ENCODE data around the gene MDP1. TPM values are rescaled to one million over a fixed set of nuclear protein-coding genes. Genes with fewer than 3 reads are reported as not detected.
"Not testable (repeated sequence)": the region's sequence is repeated elsewhere in the genome, so short reads cannot be mapped to it uniquely, and the experiment has no call there.

MDP1 gene
- total RNA-seq, 1 experiment from 2014 or later, result 12.6 TPM

DNA sequence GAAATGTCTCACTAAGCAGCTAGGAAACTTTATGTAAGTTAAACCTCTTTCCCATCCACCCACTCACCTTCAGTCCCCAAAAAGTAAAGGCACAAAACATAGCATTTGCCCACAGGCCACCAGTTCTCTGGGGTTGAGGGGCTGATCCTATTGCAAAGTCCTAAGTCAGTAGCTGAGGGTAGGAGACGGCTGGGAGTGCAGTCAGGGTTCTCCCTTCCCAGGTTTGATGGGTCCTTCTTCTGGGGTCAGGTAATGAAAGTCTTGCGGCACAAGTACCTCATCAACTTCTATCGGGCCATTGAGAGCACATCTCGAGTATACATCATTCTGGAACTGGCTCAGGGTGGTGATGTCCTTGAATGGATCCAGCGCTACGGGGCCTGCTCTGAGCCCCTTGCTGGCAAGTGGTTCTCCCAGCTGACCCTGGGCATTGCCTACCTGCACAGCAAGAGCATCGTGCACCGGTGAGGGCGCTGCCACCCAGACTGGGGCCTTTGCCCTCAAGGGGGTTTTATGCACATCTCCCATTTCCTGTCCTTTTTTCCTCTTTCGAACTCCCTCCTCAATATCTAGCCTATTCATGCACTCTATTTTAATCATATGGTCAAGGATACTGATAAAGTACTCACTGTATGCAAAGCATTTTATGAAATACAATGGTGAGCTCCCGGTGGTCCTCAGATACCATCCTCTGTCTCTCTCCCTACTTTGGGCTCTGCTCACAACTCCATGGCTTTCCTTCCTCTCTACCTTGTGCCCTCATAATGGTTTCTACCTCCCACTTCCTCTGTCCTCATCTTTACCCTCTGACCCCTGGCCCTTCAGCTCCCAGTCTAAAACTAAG is 9.4 kb downstream of the MDP1 start:
- Mint-ChIP-seq H3K27me3 (ENCODE audit: low read depth) (no peaks in the 10 kb centered on the region), H3K4me3 (no peak overlapping the region), H3K36me3 (peaks cover 84% of the 10 kb centered on the region), H3K4me1 (peaks cover 11% of the 10 kb centered on the region), H3K9me3 (peaks cover 17% of the 10 kb centered on the region), H3K27ac (no peak overlapping the region)
- ATAC-seq (no peak), DNase-seq (ENCODE audit: low spot score) (no peak)
- POLR2A ChIA-PET, result interaction anchor here (1.2 kb wide), 1 partner anchor 22 kb away, joined by 7 read pairs; no protein-coding TSS in a partner anchor
- CTCF ChIA-PET, result interaction anchor here (0.5 to 1.1 kb wide), 2 partner anchors 11 to 35 kb away, joined by 4 to 5 read pairs; partner anchors contain the start of gene TM9SF1
- TF ChIP-seq, protein P1, sequence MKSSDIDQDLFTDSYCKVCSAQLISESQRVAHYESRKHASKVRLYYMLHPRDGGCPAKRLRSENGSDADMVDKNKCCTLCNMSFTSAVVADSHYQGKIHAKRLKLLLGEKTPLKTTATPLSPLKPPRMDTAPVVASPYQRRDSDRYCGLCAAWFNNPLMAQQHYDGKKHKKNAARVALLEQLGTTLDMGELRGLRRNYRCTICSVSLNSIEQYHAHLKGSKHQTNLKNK (CRISPR knock-in tag; IDR thresholded peaks at IDR 0.05), result no peak
- TF ChIP-seq, protein P2, sequence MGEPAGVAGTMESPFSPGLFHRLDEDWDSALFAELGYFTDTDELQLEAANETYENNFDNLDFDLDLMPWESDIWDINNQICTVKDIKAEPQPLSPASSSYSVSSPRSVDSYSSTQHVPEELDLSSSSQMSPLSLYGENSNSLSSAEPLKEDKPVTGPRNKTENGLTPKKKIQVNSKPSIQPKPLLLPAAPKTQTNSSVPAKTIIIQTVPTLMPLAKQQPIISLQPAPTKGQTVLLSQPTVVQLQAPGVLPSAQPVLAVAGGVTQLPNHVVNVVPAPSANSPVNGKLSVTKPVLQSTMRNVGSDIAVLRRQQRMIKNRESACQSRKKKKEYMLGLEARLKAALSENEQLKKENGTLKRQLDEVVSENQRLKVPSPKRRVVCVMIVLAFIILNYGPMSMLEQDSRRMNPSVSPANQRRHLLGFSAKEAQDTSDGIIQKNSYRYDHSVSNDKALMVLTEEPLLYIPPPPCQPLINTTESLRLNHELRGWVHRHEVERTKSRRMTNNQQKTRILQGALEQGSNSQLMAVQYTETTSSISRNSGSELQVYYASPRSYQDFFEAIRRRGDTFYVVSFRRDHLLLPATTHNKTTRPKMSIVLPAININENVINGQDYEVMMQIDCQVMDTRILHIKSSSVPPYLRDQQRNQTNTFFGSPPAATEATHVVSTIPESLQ (CRISPR knock-in tag; IDR thresholded peaks at IDR 0.05), result no peak
- TF ChIP-seq, protein P3, sequence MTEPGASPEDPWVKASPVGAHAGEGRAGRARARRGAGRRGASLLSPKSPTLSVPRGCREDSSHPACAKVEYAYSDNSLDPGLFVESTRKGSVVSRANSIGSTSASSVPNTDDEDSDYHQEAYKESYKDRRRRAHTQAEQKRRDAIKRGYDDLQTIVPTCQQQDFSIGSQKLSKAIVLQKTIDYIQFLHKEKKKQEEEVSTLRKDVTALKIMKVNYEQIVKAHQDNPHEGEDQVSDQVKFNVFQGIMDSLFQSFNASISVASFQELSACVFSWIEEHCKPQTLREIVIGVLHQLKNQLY (CRISPR knock-in tag; IDR thresholded peaks at IDR 0.05), result no peak
- no peak for TF ChIP-seq GTF2I (CRISPR knock-in tag; conservative IDR thresholded peaks at IDR 0.05)

- H3K4me3 Mint-ChIP-seq, result no peak overlapping the region
- DNase-seq (ENCODE audit: low spot score), result no peak
- CTCF ChIA-PET, result interaction anchor here (1.9 kb wide), 1 partner anchor 104 kb away, joined by 7 read pairs; the partner anchor contains the start of gene CIDEB
- POLR2A ChIA-PET, result interaction anchor here (1.1 to 1.6 kb wide), 2 partner anchors 9 to 67 kb away, joined by 4 to 6 read pairs; partner anchors contain the start of genes CHMP4A and RABGGTA
- no peak for TF ChIP-seq ZNF671 (CRISPR knock-in tag; IDR thresholded peaks at IDR 0.05)
- no peak for TF ChIP-seq ELF4 (CRISPR knock-in tag; IDR thresholded peaks at IDR 0.05; ENCODE audit: low read depth)
- TF ChIP-seq, protein P4, sequence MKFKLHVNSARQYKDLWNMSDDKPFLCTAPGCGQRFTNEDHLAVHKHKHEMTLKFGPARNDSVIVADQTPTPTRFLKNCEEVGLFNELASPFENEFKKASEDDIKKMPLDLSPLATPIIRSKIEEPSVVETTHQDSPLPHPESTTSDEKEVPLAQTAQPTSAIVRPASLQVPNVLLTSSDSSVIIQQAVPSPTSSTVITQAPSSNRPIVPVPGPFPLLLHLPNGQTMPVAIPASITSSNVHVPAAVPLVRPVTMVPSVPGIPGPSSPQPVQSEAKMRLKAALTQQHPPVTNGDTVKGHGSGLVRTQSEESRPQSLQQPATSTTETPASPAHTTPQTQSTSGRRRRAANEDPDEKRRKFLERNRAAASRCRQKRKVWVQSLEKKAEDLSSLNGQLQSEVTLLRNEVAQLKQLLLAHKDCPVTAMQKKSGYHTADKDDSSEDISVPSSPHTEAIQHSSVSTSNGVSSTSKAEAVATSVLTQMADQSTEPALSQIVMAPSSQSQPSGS (CRISPR knock-in tag; IDR thresholded peaks at IDR 0.05; ENCODE audit: borderline replicate concordance, low read depth), result no peak
- TF ChIP-seq ZNF396 (CRISPR knock-in tag; IDR thresholded peaks at IDR 0.05; ENCODE audit: borderline replicate concordance), result no peak
- TF ChIP-seq, protein P5, sequence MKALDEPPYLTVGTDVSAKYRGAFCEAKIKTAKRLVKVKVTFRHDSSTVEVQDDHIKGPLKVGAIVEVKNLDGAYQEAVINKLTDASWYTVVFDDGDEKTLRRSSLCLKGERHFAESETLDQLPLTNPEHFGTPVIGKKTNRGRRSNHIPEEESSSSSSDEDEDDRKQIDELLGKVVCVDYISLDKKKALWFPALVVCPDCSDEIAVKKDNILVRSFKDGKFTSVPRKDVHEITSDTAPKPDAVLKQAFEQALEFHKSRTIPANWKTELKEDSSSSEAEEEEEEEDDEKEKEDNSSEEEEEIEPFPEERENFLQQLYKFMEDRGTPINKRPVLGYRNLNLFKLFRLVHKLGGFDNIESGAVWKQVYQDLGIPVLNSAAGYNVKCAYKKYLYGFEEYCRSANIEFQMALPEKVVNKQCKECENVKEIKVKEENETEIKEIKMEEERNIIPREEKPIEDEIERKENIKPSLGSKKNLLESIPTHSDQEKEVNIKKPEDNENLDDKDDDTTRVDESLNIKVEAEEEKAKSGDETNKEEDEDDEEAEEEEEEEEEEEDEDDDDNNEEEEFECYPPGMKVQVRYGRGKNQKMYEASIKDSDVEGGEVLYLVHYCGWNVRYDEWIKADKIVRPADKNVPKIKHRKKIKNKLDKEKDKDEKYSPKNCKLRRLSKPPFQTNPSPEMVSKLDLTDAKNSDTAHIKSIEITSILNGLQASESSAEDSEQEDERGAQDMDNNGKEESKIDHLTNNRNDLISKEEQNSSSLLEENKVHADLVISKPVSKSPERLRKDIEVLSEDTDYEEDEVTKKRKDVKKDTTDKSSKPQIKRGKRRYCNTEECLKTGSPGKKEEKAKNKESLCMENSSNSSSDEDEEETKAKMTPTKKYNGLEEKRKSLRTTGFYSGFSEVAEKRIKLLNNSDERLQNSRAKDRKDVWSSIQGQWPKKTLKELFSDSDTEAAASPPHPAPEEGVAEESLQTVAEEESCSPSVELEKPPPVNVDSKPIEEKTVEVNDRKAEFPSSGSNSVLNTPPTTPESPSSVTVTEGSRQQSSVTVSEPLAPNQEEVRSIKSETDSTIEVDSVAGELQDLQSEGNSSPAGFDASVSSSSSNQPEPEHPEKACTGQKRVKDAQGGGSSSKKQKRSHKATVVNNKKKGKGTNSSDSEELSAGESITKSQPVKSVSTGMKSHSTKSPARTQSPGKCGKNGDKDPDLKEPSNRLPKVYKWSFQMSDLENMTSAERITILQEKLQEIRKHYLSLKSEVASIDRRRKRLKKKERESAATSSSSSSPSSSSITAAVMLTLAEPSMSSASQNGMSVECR (CRISPR knock-in tag; IDR thresholded peaks at IDR 0.05; ENCODE audit: borderline replicate concordance), result no peak
- TF ChIP-seq, protein P6, sequence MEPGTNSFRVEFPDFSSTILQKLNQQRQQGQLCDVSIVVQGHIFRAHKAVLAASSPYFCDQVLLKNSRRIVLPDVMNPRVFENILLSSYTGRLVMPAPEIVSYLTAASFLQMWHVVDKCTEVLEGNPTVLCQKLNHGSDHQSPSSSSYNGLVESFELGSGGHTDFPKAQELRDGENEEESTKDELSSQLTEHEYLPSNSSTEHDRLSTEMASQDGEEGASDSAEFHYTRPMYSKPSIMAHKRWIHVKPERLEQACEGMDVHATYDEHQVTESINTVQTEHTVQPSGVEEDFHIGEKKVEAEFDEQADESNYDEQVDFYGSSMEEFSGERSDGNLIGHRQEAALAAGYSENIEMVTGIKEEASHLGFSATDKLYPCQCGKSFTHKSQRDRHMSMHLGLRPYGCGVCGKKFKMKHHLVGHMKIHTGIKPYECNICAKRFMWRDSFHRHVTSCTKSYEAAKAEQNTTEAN (CRISPR knock-in tag; IDR thresholded peaks at IDR 0.05), result no peak
- no peak for TF ChIP-seq SOX15 (CRISPR knock-in tag; IDR thresholded peaks at IDR 0.05)
- TF ChIP-seq, protein P7, sequence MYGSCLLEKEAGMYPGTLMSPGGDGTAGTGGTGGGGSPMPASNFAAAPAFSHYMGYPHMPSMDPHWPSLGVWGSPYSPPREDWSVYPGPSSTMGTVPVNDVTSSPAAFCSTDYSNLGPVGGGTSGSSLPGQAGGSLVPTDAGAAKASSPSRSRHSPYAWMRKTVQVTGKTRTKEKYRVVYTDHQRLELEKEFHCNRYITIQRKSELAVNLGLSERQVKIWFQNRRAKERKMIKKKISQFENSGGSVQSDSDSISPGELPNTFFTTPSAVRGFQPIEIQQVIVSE (CRISPR knock-in tag; IDR thresholded peaks at IDR 0.05; ENCODE audit: borderline replicate concordance), result no peak
- H3K27me3 Mint-ChIP-seq (ENCODE audit: low read depth), result no peaks in the 10 kb centered on the region
- ATAC-seq, result no peak
- H3K36me3 Mint-ChIP-seq, result peaks cover 80% of the 10 kb centered on the region
- peaks cover 11% of the 10 kb centered on the region for H3K4me1 Mint-ChIP-seq
- peak overlapping the region; percentile 8; the same call in 1 of the 2 replicates for H3K27ac Mint-ChIP-seq
- peaks cover 21% of the 10 kb centered on the region for H3K9me3 Mint-ChIP-seq
Measured at GRCh38 chr14:24204163-24205146, 11.4 kb downstream of the MDP1 start.

DNA sequence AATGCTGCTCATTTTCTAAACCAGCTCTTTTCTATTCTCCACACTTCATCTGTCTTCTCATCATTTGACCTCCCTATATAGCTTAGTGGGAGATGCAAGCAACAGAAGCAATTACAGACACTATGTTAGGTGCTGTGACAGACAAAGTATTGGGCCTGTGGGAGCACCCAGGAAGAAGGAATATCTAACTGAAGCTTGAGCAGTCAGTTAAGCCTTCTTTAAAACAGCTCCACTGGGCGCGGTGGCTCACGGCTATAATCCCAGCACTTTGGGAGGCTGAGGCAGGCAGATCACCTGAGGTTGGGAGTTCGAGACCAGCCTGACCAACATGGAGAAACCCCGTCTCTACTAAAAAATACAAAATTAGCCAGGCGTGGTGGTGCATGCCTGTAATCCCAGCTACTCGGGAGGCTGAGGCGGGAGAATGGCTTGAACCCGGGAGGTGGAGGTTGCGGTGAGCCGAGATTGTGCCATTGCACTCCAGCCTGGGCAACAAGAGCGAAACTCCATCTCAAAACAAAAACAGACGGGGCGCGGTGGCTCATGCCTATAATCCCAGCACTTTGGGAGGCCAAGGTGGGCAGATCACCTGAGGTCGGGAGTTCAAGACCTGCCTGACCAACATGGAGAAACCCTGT is 12.5 kb downstream of the MDP1 start:
- peaks cover 29% of the 10 kb centered on the region for H3K9me3 Mint-ChIP-seq
- DNase-seq (ENCODE audit: low spot score); H3K27me3 Mint-ChIP-seq (ENCODE audit: low read depth); ATAC-seq: not testable (repeated sequence)
- H3K36me3 Mint-ChIP-seq, result peaks cover 84% of the 10 kb centered on the region
- CTCF ChIA-PET, result interaction anchor here (0.6 to 1.9 kb wide), 3 partner anchors 10 to 105 kb away, joined by 3 to 7 read pairs (median 3); partner anchors contain the start of genes CHMP4A, CIDEB and IRF9
- POLR2A ChIA-PET, result interaction anchor here (1.6 kb wide), 1 partner anchor 68 kb away, joined by 6 read pairs; the partner anchor contains the start of gene RABGGTA
- H3K4me1 Mint-ChIP-seq, result peaks cover 20% of the 10 kb centered on the region
- peak overlapping the region; percentile 97 for H3K27ac Mint-ChIP-seq
- H3K4me3 Mint-ChIP-seq, result peak overlapping the region; percentile 16; the same call in 1 of the 2 replicates

All from WTC11 (cell line).